GM21723 (cell line): ENCODE results near the gene PADI4.
"Not testable (repeated sequence)": the region's sequence is repeated elsewhere in the genome, so short reads cannot be mapped to it uniquely, and the experiment has no call there.

Experiments used
- ATAC-seq: cut with Tn5 transposase; IDR thresholded peaks from one replicate; pipeline ENCODE4 v1.9.1; 2021; ENCODE audit warnings: mild to moderate bottlenecking, moderate library complexity; ENCODE audit not compliant: unreplicated experiment

Gene PADI4

GRCh38 chr1:17309426-17310067 is 1.6 kb downstream of the PADI4 start:
- ATAC-seq = no peak

GRCh38 chr1:17310068-17310640 is 2.2 kb downstream of the PADI4 start:
- ATAC-seq = no peak

- ATAC-seq = no peak
Observed at GRCh38 chr1:17313530-17314309, 5.7 kb downstream of the PADI4 start.

- no peak for ATAC-seq
Observed at GRCh38 chr1:17314491-17314971, 6.5 kb downstream of the PADI4 start.

- ATAC-seq = no peak
Observed at GRCh38 chr1:17315542-17316130, 7.6 kb downstream of the PADI4 start.

- no peak for ATAC-seq
Observed at GRCh38 chr1:17316704-17317103, 8.7 kb downstream of the PADI4 start.

GRCh38 chr1:17318262-17318661 is 10.3 kb downstream of the PADI4 start:
- no peak for ATAC-seq

- no peak for ATAC-seq
Observed at GRCh38 chr1:17319561-17320350, 11.8 kb downstream of the PADI4 start.

GRCh38 chr1:17321857-17322390 is 13.9 kb downstream of the PADI4 start:
- not testable (repeated sequence) for ATAC-seq

GRCh38 chr1:17328855-17329254 is 20.9 kb downstream of the PADI4 start:
- ATAC-seq = no peak

- ATAC-seq = no peak
Observed at GRCh38 chr1:17329610-17330009, 21.6 kb downstream of the PADI4 start.

- ATAC-seq = no peak
Observed at GRCh38 chr1:17330856-17331255, 22.9 kb downstream of the PADI4 start.

- ATAC-seq = no peak
Observed at GRCh38 chr1:17333081-17333480, 25.1 kb downstream of the PADI4 start.

GRCh38 chr1:17335821-17336710 is 28.1 kb downstream of the PADI4 start:
- ATAC-seq = no peak

- no peak for ATAC-seq
Observed at GRCh38 chr1:17338706-17339493, 30.9 kb downstream of the PADI4 start.

GRCh38 chr1:17339521-17339920 is 31.5 kb downstream of the PADI4 start:
- no peak for ATAC-seq

- ATAC-seq = no peak
Observed at GRCh38 chr1:17340358-17340757, 32.4 kb downstream of the PADI4 start.

GRCh38 chr1:17342014-17342441 is 34.0 kb downstream of the PADI4 start:
- ATAC-seq = no peak

GRCh38 chr1:17345506-17345905 is 37.5 kb downstream of the PADI4 start:
- ATAC-seq = not testable (repeated sequence)
